ENCODE measurements around the gene MAPK12. TPM values are rescaled to one million over a fixed set of nuclear protein-coding genes. Genes with fewer than 3 reads are reported as not detected.

The MAPK12 gene
- total RNA-seq, 1 donor = 28.0 TPM

GRCh38 chr22:50267591-50268390 is 6.3 kb upstream of the MAPK12 start:
- DNase-seq (ENCODE audit: low read depth) = peak; percentile 43
- H3K4me3 ChIP-seq (ENCODE audit: low read depth, low read length) = peak overlapping the region; percentile 62
- peak; percentile 18 for TF ChIP-seq CTCF (IDR thresholded peaks at IDR 0.05; ENCODE audit: insufficient read depth, low read length)

GRCh38 chr22:50266994-50267393 is 5.5 kb upstream of the MAPK12 start:
- DNase-seq (ENCODE audit: low read depth) = no peak
- peak overlapping the region; percentile 47 for H3K4me3 ChIP-seq (ENCODE audit: low read depth, low read length)
- no peak for TF ChIP-seq CTCF (IDR thresholded peaks at IDR 0.05; ENCODE audit: insufficient read depth, low read length)

GRCh38 chr22:50264946-50265669 is 3.6 kb upstream of the MAPK12 start:
- H3K4me3 ChIP-seq (ENCODE audit: low read depth, low read length) = no peak overlapping the region
- no peak for DNase-seq (ENCODE audit: low read depth)
- no peak for TF ChIP-seq CTCF (IDR thresholded peaks at IDR 0.05; ENCODE audit: insufficient read depth, low read length)

GRCh38 chr22:50264104-50264745 is 2.7 kb upstream of the MAPK12 start:
- TF ChIP-seq CTCF (IDR thresholded peaks at IDR 0.05; ENCODE audit: insufficient read depth, low read length) = no peak
- no peak overlapping the region for H3K4me3 ChIP-seq (ENCODE audit: low read depth, low read length)

GRCh38 chr22:50262973-50263617 is 1.6 kb upstream of the MAPK12 start:
- H3K4me3 ChIP-seq (ENCODE audit: low read depth, low read length) = no peak overlapping the region
- no peak for TF ChIP-seq CTCF (IDR thresholded peaks at IDR 0.05; ENCODE audit: insufficient read depth, low read length)
- no peak for DNase-seq (ENCODE audit: low read depth)

More at GRCh38 chr22:50264104-50264745, 2.7 kb upstream of the MAPK12 start:
- DNase-seq (ENCODE audit: low read depth) = no peak

GRCh38 chr22:50262460-50262911 is 1.0 kb upstream of the MAPK12 start:
- no peak for TF ChIP-seq CTCF (IDR thresholded peaks at IDR 0.05; ENCODE audit: insufficient read depth, low read length)
- no peak for DNase-seq (ENCODE audit: low read depth)
- H3K4me3 ChIP-seq (ENCODE audit: low read depth, low read length) = no peak overlapping the region
